K562 (cell line): ENCODE results near the gene PSME1. TPM values are rescaled to one million over a fixed set of nuclear protein-coding genes. Genes with fewer than 3 reads are reported as not detected.

Experiments used
- ATAC-seq: fragments of 200-7000 bp; cut with Tn5 transposase; 3 replicates; pipeline ENCODE4 v1.9.1; 2020; ENCODE audit warnings: moderate library complexity
- BruUV-seq: library from RNA; stranded (reverse); fragments of 400-500 nt; replicated peaks from 2 replicates; lab custom pipeline; 2021; lab: Mats Ljungman, UMichigan
- CTCF ChIA-PET: fragments of 300-600 bp; formaldehyde crosslinking; extraction: SDS; loops from one replicate; lab custom pipeline; 2021; ENCODE audit warnings: low intra/inter-chr PET ratio; lab: Yijun Ruan, JAX
- POLR2A ChIA-PET: fragments of 300-600, 350-650 bp; sonication (Branson Sonifier 250); formaldehyde crosslinking; extraction: SDS; loops from one replicate; lab custom pipeline; 2021; ENCODE audit warnings: antibody characterized with exemption, inconsistent platforms; lab: Yijun Ruan, JAX
- DNase-seq, 4 experiments: peaks; one replicate each; pipeline versions ENCODE4 v3.0.0 to v3.0.0-alpha.2; 2011 to 2018; ENCODE audit warnings: low spot score in 3 of 4, mixed read lengths in 3 of 4; ENCODE audit errors: extremely low read depth in 1 of 4
- FAIRE-seq: peaks from 2 replicates; lab custom pipeline; 2011; peaks lifted over from hg19 to GRCh38; lab: Jason Lieb, UNC
- H2AFZ ChIP-seq: 2 replicates; pipeline ENCODE4 v1.6.0; 2011; ENCODE audit warnings: low read depth, low read length, control low read depth, inconsistent platforms
- H3K27ac ChIP-seq: fragments of 200-600 bp; 3 replicates; pipeline ENCODE4 v1.8.0; 2011; ENCODE audit warnings: low read depth, mild to moderate bottlenecking, control low read depth, inconsistent platforms, low read length, moderate library complexity, mixed read lengths; ENCODE audit errors: extremely low read depth
- H3K27me3 ChIP-seq, 2 experiments: fragments of 300-600 bp in 1 of 2; 2 replicates in 1 of 2; 3 replicates in 1 of 2; pipeline versions ENCODE4 v1.6.0 to v1.8.0; 2011; ENCODE audit warnings: inconsistent platforms in 2 of 2, low read length in 2 of 2, mild to moderate bottlenecking in 1 of 2, mixed read lengths in 1 of 2, moderate library complexity in 1 of 2; ENCODE audit not compliant: control insufficient read depth in 2 of 2, insufficient read depth in 2 of 2
- H3K36me3 ChIP-seq: fragments of 300-600 bp; 3 replicates; pipeline ENCODE4 v1.8.0; 2011; ENCODE audit warnings: mild to moderate bottlenecking, low read length, inconsistent platforms; ENCODE audit not compliant: control insufficient read depth, insufficient read depth
- H3K4me1 ChIP-seq, 2 experiments: fragments of 200-600 bp in 1 of 2; replicated peaks in 1 of 2; 2 replicates in 1 of 2; 3 replicates in 1 of 2; pipeline versions ENCODE4 v1.5.1 to v1.8.0; 2011; ENCODE audit warnings: inconsistent platforms in 2 of 2, low read length in 2 of 2, mild to moderate bottlenecking in 1 of 2, mixed read lengths in 1 of 2, moderate library complexity in 1 of 2; ENCODE audit not compliant: control insufficient read depth in 2 of 2, insufficient read depth in 2 of 2
- H3K4me2 ChIP-seq: 2 replicates; pipeline ENCODE4 v1.6.1; 2011; ENCODE audit warnings: low read length, control low read depth, inconsistent platforms, mixed read lengths; ENCODE audit not compliant: insufficient read depth
- H3K4me3 ChIP-seq: fragments of 200-600 bp; sonication (generic), shearing (Covaris generic); 2 replicates; pipeline ENCODE4 v1.5.1; 2016; ENCODE audit warnings: control low read depth, inconsistent platforms
- H3K79me2 ChIP-seq: fragments of 200-600 bp; 3 replicates; pipeline ENCODE4 v1.8.0; 2011; ENCODE audit warnings: low read length, inconsistent platforms; ENCODE audit not compliant: control insufficient read depth, insufficient read depth
- H3K9ac ChIP-seq, 2 experiments: 2 replicates each; pipeline versions ENCODE4 v1.6.0 to v1.6.1; 2011; ENCODE audit warnings: low read depth in 2 of 2, low read length in 2 of 2, control low read depth in 1 of 2, inconsistent platforms in 1 of 2, mild to moderate bottlenecking in 1 of 2, mixed read lengths in 1 of 2; ENCODE audit not compliant: insufficient read depth in 1 of 2
- H3K9me1 ChIP-seq: one replicate; pipeline ENCODE4 v1.6.0; 2011; ENCODE audit warnings: inconsistent platforms, mild to moderate bottlenecking, low read length, moderate library complexity; ENCODE audit not compliant: control insufficient read depth, insufficient read depth
- H3K9me3 ChIP-seq: replicated peaks from 2 replicates; pipeline ENCODE4 v1.5.1; 2011; ENCODE audit warnings: low read depth, low read length, inconsistent platforms; ENCODE audit not compliant: control insufficient read depth, insufficient read depth
- H4K20me1 ChIP-seq: replicated peaks from 2 replicates; pipeline ENCODE4 v1.6.1; 2011; ENCODE audit warnings: low read length, inconsistent platforms, mixed read lengths; ENCODE audit not compliant: control insufficient read depth, insufficient read depth
- ARID4B ChIP-seq: sonication (generic); formaldehyde crosslinking; IDR thresholded peaks from 2 replicates; pipeline ENCODE4 v1.8.0; 2022; ENCODE audit warnings: mild to moderate bottlenecking, missing genetic modification reagents
- BRCA1 ChIP-seq, 2 experiments: fragments of 450-650 bp in 1 of 2; sonication (generic) in 1 of 2; formaldehyde crosslinking in 1 of 2; IDR thresholded peaks; 2 replicates each; pipeline versions ENCODE4 v1.5.0 to v1.6.1; 2017 to 2020; ENCODE audit warnings: mild to moderate bottlenecking in 1 of 2, missing genetic modification reagents in 1 of 2
- CEBPB ChIP-seq: fragments of 450-650 bp; IDR thresholded peaks from 2 replicates; pipeline ENCODE4 v1.6.1; 2016; ENCODE audit warnings: missing genetic modification characterization, missing compliant biosample characterization
- E2F1 ChIP-seq: sonication (generic); formaldehyde crosslinking; IDR thresholded peaks from 2 replicates; pipeline ENCODE4 v1.8.1; 2023; ENCODE audit warnings: mild to moderate bottlenecking, missing genetic modification reagents, moderate library complexity
- ILF3 ChIP-seq: fragments of 450-650 bp; IDR thresholded peaks from 2 replicates; pipeline ENCODE4 v1.6.1; 2018; ENCODE audit warnings: antibody characterized with exemption, mild to moderate bottlenecking, moderate library complexity, borderline replicate concordance
- SAP30 ChIP-seq: fragments of 200-600 bp; sonication (generic); IDR thresholded peaks from 2 replicates; pipeline ENCODE4 v1.6.1; 2012; ENCODE audit warnings: borderline replicate concordance, low read depth, mild to moderate bottlenecking, moderate library complexity, low read length, control low read depth, inconsistent platforms; ENCODE audit not compliant: insufficient read depth, poor library complexity, severe bottlenecking
- TAF15 ChIP-seq: fragments of 200-400 bp; formaldehyde crosslinking; IDR thresholded peaks from 2 replicates; pipeline ENCODE4 v1.6.1; 2017; ENCODE audit warnings: mild to moderate bottlenecking, low read depth, low read length, moderate library complexity
- ZNF639 ChIP-seq, 2 experiments: fragments of 200-800 bp in 1 of 2; sonication (Bioruptor generic) in 1 of 2; sonication (generic) in 1 of 2; formaldehyde crosslinking in 1 of 2; IDR thresholded peaks in 1 of 2; conservative IDR thresholded peaks in 1 of 2; 2 replicates each; pipeline versions ENCODE4 v1.5.0 to v1.6.1; 2016 to 2020; ENCODE audit warnings: missing compliant biosample characterization in 1 of 2, missing genetic modification characterization in 1 of 2, missing genetic modification reagents in 1 of 2
- WGBS: fragments of 100-300 bp; shearing (Covaris generic); methylation state at CpG from one replicate; pipeline ENCODE4 v1.1.6; 2016; ENCODE audit warnings: low coverage, mixed read lengths; ENCODE audit not compliant: insufficient coverage; ENCODE audit errors: missing lambda C conversion rate; 5-methylcytosine and 5-hydroxymethylcytosine counted together
- in situ Hi-C: fragments of 300-500 bp; cut with MboI; formaldehyde crosslinking; loops from 4 replicates; pipeline ENCODE4 v1.15.0; 2018; ENCODE audit warnings: inconsistent platforms, mixed read lengths
- intact Hi-C: fragments of 100-400 bp; cut with micrococcal nuclease; formaldehyde crosslinking; loops from 2 replicates; pipeline ENCODE4 v1.14.2; 2022
- polyA plus RNA-seq, 8 experiments: library from polyadenylated mRNA; depleted of rRNA in 4 of 8; stranded (reverse) in 5 of 8; unstranded in 3 of 8; fragments of >200 nt; fragmentation: Nextera tagmentation in 2 of 8; fragmentation: Illumina TruSeq in 1 of 8; extraction: Ambion mirVana in 2 of 8; extraction: Trizol in 1 of 8; gene quantifications; 2 replicates each; pipeline versions ENCODE4 v1.2.1 to v1.2.3, GENCODE V29; 2011 to 2014; ENCODE audit warnings: inconsistent platforms in 1 of 8, missing spikeins in 1 of 8
- total RNA-seq, 7 experiments: library from RNA; depleted of rRNA in 6 of 7; stranded (reverse); fragments of >200 nt in 6 of 7; fragmentation: Illumina TruSeq in 2 of 7; extraction: Trizol in 2 of 7; gene quantifications; 2 replicates each; pipeline versions ENCODE4 v1.2.1 to v1.2.3, GENCODE V29; 2011 to 2021; ENCODE audit warnings: low replicate concordance in 1 of 7

PSME1 gene
- total and polyA plus RNA-seq, 9 of the 15 experiments (the other 6 are each of a cell fraction or from before 2014, with no cell fraction given) = 20.3 to 180 (median 67.5) TPM

GRCh38 chr14:24093901-24094840, 41.8 kb upstream of the PSME1 start, which contains the start of gene PCK2 (continued):
- TF ChIP-seq E2F1 (peak; percentile 32; the same call in 1 of the 2 replicates), CEBPB (peak; percentile 34; the same call in 1 of the 2 replicates), BRCA1 (IDR thresholded peaks at IDR 0.05) (no peak), BRCA1 (CRISPR knock-in tag; IDR thresholded peaks at IDR 0.05) (no peak)
- TF ChIP-seq, all 486 proteins: peak for 113

- Histone ChIP-seq H3K9me3 (no peaks in the 10 kb centered on the region), H3K9ac (peak overlapping the region; percentile 96 to 100), H3K4me3 (peak overlapping the region; percentile 99), H3K27me3 (no peaks in the 10 kb centered on the region), H4K20me1 (0 out of 2 replicates have a peak, but pooled peaks cover 2% of the 10 kb centered on the region), H3K79me2 (peaks cover 29% of the 10 kb centered on the region), H3K4me1 (peaks cover 20 to 22% of the 10 kb centered on the region in 2 experiments; a peak in 4 of 5 replicates), H2AFZ (peak overlapping the region; percentile 77), H3K36me3 (peaks cover 32% of the 10 kb centered on the region; the same call in 2 of the 3 replicates), H3K9me1 (no peaks in the 10 kb centered on the region), H3K27ac (peak overlapping the region; percentile 98), H3K4me2 (peak overlapping the region; percentile 95)
- 0% methylated on average over 8 of the region's 14 CpGs for WGBS
- ChIA-PET CTCF (no interaction called here), POLR2A (interaction anchor here (0.8 to 5.8 kb wide), 12 partner anchors 8 to 384 kb away, joined by 3 to 40 read pairs (median 5); partner anchors contain the start of genes EMC9, PSME1, TINF2 and TM9SF1)
- BruUV-seq = TSS peak; percentile 77
- DNase-seq (peak in 1 of 4 experiments; percentile 12), FAIRE-seq (peak; percentile 11), ATAC-seq (0 out of 3 replicates have a peak, but pooled peaks have one; percentile 0)
- intact Hi-C loops = loop anchor here (2.0 to 10.0 kb wide), 3 partner anchors 20 to 80 kb away; partner anchors contain the start of genes DCAF11, EMC9, NRL and PSME2
- in situ Hi-C loops = loop anchor here (5.0 kb wide), 1 partner anchor 38 kb away; no protein-coding TSS in a partner anchor
- TF ChIP-seq TAF15 (no peak), ARID4B (CRISPR knock-in tag) (0 out of 2 replicates have a peak, but pooled peaks have one; percentile 14), SAP30 (peak; percentile 1), ILF3 (0 out of 2 replicates have a peak, but pooled peaks have one; percentile 23), ZNF639 (CRISPR knock-in tag; conservative IDR thresholded peaks at IDR 0.05 in 1 of 2, IDR thresholded peaks at IDR 0.05 in 1 of 2) (0 out of 4 replicates have a peak, but pooled peaks of 1 of the 2 experiments have one; percentile 1)
These were observed 41.1 kb upstream of the PSME1 start for GRCh38 chr14:24094841-24095270.
